H1 (cell line): ENCODE measurements around the gene MRFAP1L1. TPM values are rescaled to one million over a fixed set of nuclear protein-coding genes. Genes with fewer than 3 reads are reported as not detected.

Experiments used
- CTCF ChIA-PET: fragments of 300-600 bp; sonication (Branson Sonifier 250); formaldehyde crosslinking; loops from one replicate; lab custom pipeline; 2021; ENCODE audit not compliant: partially characterized antibody; lab: Charles Lee
- POLR2A ChIA-PET: fragments of 300-600 bp; sonication (Branson Sonifier 250); formaldehyde crosslinking; loops from one replicate; lab custom pipeline; 2021; ENCODE audit warnings: inconsistent platforms; ENCODE audit not compliant: partially characterized antibody; lab: Charles Lee
- DNase-seq, 2 experiments: peaks; one replicate each; pipeline versions ENCODE4 v3.0.0 to v3.0.0-alpha.2; 2010 to 2022; ENCODE audit warnings: low spot score in 2 of 2, low read depth in 1 of 2, mixed read lengths in 1 of 2
- FAIRE-seq: peaks from 2 replicates; lab custom pipeline; 2011; peaks lifted over from hg19 to GRCh38; lab: Jason Lieb, UNC
- H2AFZ ChIP-seq: 2 replicates; pipeline ENCODE4 v1.8.1; 2012; ENCODE audit warnings: low read length, inconsistent platforms
- H2AK5ac ChIP-seq: 2 replicates; pipeline ENCODE4 v1.6.1; 2013; ENCODE audit warnings: low read depth, low read length
- H2BK120ac ChIP-seq: replicated peaks from 2 replicates; pipeline ENCODE3; 2013; ENCODE audit warnings: low read depth, low read length, inconsistent platforms
- H2BK12ac ChIP-seq: 2 replicates; pipeline ENCODE4 v1.6.1; 2013; ENCODE audit warnings: low read depth, low read length
- H2BK15ac ChIP-seq: 2 replicates; pipeline ENCODE4 v1.6.1; 2013; ENCODE audit warnings: low read length
- H2BK20ac ChIP-seq: 2 replicates; pipeline ENCODE4 v1.6.1; 2013; ENCODE audit warnings: low read length
- H2BK5ac ChIP-seq: 2 replicates; pipeline ENCODE4 v1.6.1; 2013; ENCODE audit warnings: low read depth, low read length
- H3K14ac ChIP-seq: 2 replicates; pipeline ENCODE4 v1.6.1; 2013; ENCODE audit warnings: inconsistent platforms; ENCODE audit not compliant: insufficient read length
- H3K18ac ChIP-seq: 2 replicates; pipeline ENCODE4 v1.6.1; 2013; ENCODE audit warnings: low read length; ENCODE audit errors: extremely low read depth
- H3K23ac ChIP-seq: 2 replicates; pipeline ENCODE4 v1.6.1; 2013; ENCODE audit warnings: inconsistent platforms; ENCODE audit not compliant: insufficient read length
- H3K23me2 ChIP-seq: 2 replicates; pipeline ENCODE4 v1.6.1; 2013; ENCODE audit warnings: low read depth, low read length
- H3K27ac ChIP-seq: 2 replicates; pipeline ENCODE4 v1.6.1; 2011; ENCODE audit warnings: low read depth, low read length, inconsistent platforms
- H3K27me3 ChIP-seq, 4 experiments: replicated peaks in 1 of 4; 1 replicate in 1 of 4; 2 replicates in 3 of 4; pipeline versions ENCODE4 v1.6.1 to v1.8.1; 2011 to 2013; ENCODE audit warnings: low read length in 3 of 4, mild to moderate bottlenecking in 3 of 4, inconsistent platforms in 2 of 4, mixed read lengths in 2 of 4, moderate library complexity in 1 of 4; ENCODE audit not compliant: control insufficient read depth in 3 of 4, insufficient read depth in 3 of 4; ENCODE audit errors: extremely low read depth in 1 of 4
- H3K36me3 ChIP-seq, 4 experiments: 2 replicates each; pipeline versions ENCODE4 v1.6.1 to v1.8.1; 2011 to 2013; ENCODE audit warnings: mild to moderate bottlenecking in 4 of 4, low read length in 3 of 4, moderate library complexity in 2 of 4, control low read depth in 1 of 4, inconsistent platforms in 1 of 4; ENCODE audit not compliant: insufficient read depth in 4 of 4, control insufficient read depth in 2 of 4
- H3K4ac ChIP-seq: replicated peaks from 2 replicates; pipeline ENCODE3; 2013; ENCODE audit warnings: low read length, low read depth, mixed read lengths, inconsistent platforms; ENCODE audit not compliant: insufficient read length
- H3K4me1 ChIP-seq, 4 experiments: replicated peaks in 1 of 4; 1 replicate in 1 of 4; 2 replicates in 3 of 4; pipeline versions ENCODE4 v1.6.1 to v1.8.1; 2011 to 2013; ENCODE audit warnings: low read length in 3 of 4, inconsistent platforms in 2 of 4, mixed read lengths in 1 of 4; ENCODE audit not compliant: insufficient read depth in 4 of 4, control insufficient read depth in 3 of 4
- H3K4me2 ChIP-seq, 2 experiments: 2 replicates each; pipeline versions ENCODE4 v1.6.1 to v1.8.1; 2011 to 2013; ENCODE audit warnings: low read depth in 2 of 2, low read length in 2 of 2, control low read depth in 1 of 2, inconsistent platforms in 1 of 2, mild to moderate bottlenecking in 1 of 2; ENCODE audit not compliant: insufficient read depth in 1 of 2
- H3K4me3 ChIP-seq, 4 experiments: fragments of 200-600, 300-600 bp in 1 of 4; sonication (generic), shearing (Covaris generic), sonication (Bioruptor Twin) in 1 of 4; 2 replicates each; pipeline versions ENCODE4 v1.5.1 to v1.8.1; 2011 to 2016; ENCODE audit warnings: low read length in 4 of 4, low read depth in 3 of 4, control low read depth in 2 of 4, inconsistent platforms in 2 of 4, mild to moderate bottlenecking in 2 of 4, mixed read lengths in 1 of 4, moderate library complexity in 1 of 4; ENCODE audit not compliant: insufficient read depth in 2 of 4; ENCODE audit errors: extremely low read depth in 1 of 4
- H3K56ac ChIP-seq: replicated peaks from 2 replicates; pipeline ENCODE3; 2013; ENCODE audit warnings: low read depth, mild to moderate bottlenecking, mixed read lengths, low read length, inconsistent platforms; ENCODE audit not compliant: insufficient read length
- H3K79me1 ChIP-seq: 2 replicates; pipeline ENCODE4 v1.6.1; 2013; ENCODE audit warnings: low read depth, low read length, control low read depth
- H3K79me2 ChIP-seq, 2 experiments: 2 replicates each; pipeline versions ENCODE4 v1.6.1 to v1.8.1; 2012 to 2013; ENCODE audit warnings: low read length in 2 of 2, mild to moderate bottlenecking in 2 of 2, inconsistent platforms in 1 of 2; ENCODE audit not compliant: insufficient read depth in 2 of 2, control insufficient read depth in 1 of 2
- H3K9ac ChIP-seq, 4 experiments: replicated peaks in 1 of 4; 1 replicate in 1 of 4; 2 replicates in 3 of 4; pipeline versions ENCODE4 v1.6.1 to v1.8.1; 2011 to 2013; ENCODE audit warnings: low read depth in 3 of 4, low read length in 3 of 4, control low read depth in 2 of 4, mild to moderate bottlenecking in 2 of 4, moderate library complexity in 2 of 4, inconsistent platforms in 1 of 4; ENCODE audit errors: extremely low read depth in 1 of 4
- H3K9me3 ChIP-seq, 2 experiments: 2 replicates each; pipeline versions ENCODE4 v1.6.1 to v1.8.1; 2012 to 2013; ENCODE audit warnings: mild to moderate bottlenecking in 2 of 2, moderate library complexity in 2 of 2, control low read depth in 1 of 2, inconsistent platforms in 1 of 2, low read depth in 1 of 2, low read length in 1 of 2, mixed read lengths in 1 of 2; ENCODE audit not compliant: insufficient read depth in 2 of 2
- H4K20me1 ChIP-seq, 2 experiments: replicated peaks in 1 of 2; 2 replicates each; pipeline versions ENCODE3 to v1.8.1; 2011 to 2013; ENCODE audit warnings: inconsistent platforms in 2 of 2, low read length in 2 of 2, mild to moderate bottlenecking in 1 of 2; ENCODE audit not compliant: insufficient read depth in 2 of 2, control insufficient read depth in 1 of 2
- H4K5ac ChIP-seq: 2 replicates; pipeline ENCODE4 v1.6.1; 2013; ENCODE audit warnings: low read length, low read depth, mixed read lengths, inconsistent platforms; ENCODE audit not compliant: insufficient read length
- H4K8ac ChIP-seq: 2 replicates; pipeline ENCODE4 v1.8.0; 2013; ENCODE audit warnings: mild to moderate bottlenecking, moderate library complexity, low read length, inconsistent platforms; ENCODE audit not compliant: insufficient read depth; ENCODE audit errors: extremely low read depth
- H4K91ac ChIP-seq: replicated peaks from 2 replicates; pipeline ENCODE3; 2013; ENCODE audit warnings: low read length, mixed read lengths, inconsistent platforms; ENCODE audit not compliant: insufficient read length
- CREB1 ChIP-seq: IDR thresholded peaks from 2 replicates; pipeline ENCODE4 v1.6.1; 2012; ENCODE audit warnings: inconsistent platforms
- EGR1 ChIP-seq: IDR thresholded peaks from 2 replicates; pipeline ENCODE4 v1.6.1; 2011; ENCODE audit warnings: low read depth, low read length, borderline replicate concordance
- GTF2F1 ChIP-seq: IDR thresholded peaks from 2 replicates; pipeline ENCODE4 v1.6.1; 2012; ENCODE audit warnings: low read depth, low read length, improper control_type of control experiment, borderline replicate concordance
- HDAC6 ChIP-seq: IDR thresholded peaks from one replicate; pipeline ENCODE4 v1.7.1; 2012; ENCODE audit warnings: low read depth, mild to moderate bottlenecking, inconsistent platforms, low read length, moderate library complexity
- KDM1A ChIP-seq: fragments of 200-600, 300-600 bp; sonication (generic); IDR thresholded peaks from 2 replicates; pipeline ENCODE4 v1.7.1; 2016; ENCODE audit warnings: mild to moderate bottlenecking, low read length, borderline replicate concordance
- MAFK ChIP-seq: IDR thresholded peaks from 2 replicates; pipeline ENCODE4 v1.6.1; 2012; ENCODE audit warnings: low read depth, mild to moderate bottlenecking, improper control_type of control experiment, low read length
- NRF1 ChIP-seq: IDR thresholded peaks from 2 replicates; pipeline ENCODE4 v1.6.1; 2011; ENCODE audit warnings: mild to moderate bottlenecking, low read depth, low read length, improper control_type of control experiment
- RAD21 ChIP-seq, 2 experiments: IDR thresholded peaks in 1 of 2; conservative IDR thresholded peaks in 1 of 2; 2 replicates each; pipeline ENCODE4 v1.6.1; 2011; ENCODE audit warnings: low read depth in 2 of 2, low read length in 2 of 2, improper control_type of control experiment in 1 of 2, inconsistent platforms in 1 of 2, mild to moderate bottlenecking in 1 of 2, moderate library complexity in 1 of 2
- RBBP5 ChIP-seq: IDR thresholded peaks from 2 replicates; pipeline ENCODE4 v1.7.1; 2012; ENCODE audit warnings: low read depth, mild to moderate bottlenecking, inconsistent platforms, low read length, moderate library complexity, borderline replicate concordance
- RNF2 ChIP-seq: fragments of 200-900, 300-1000 bp; sonication (generic); IDR thresholded peaks from 2 replicates; pipeline ENCODE4 v1.7.1; 2016; ENCODE audit warnings: borderline replicate concordance, low read depth, mild to moderate bottlenecking, antibody characterized with exemption, low read length; ENCODE audit not compliant: poor library complexity, severe bottlenecking; ENCODE audit errors: missing control alignments
- SP1 ChIP-seq: IDR thresholded peaks from 2 replicates; pipeline ENCODE4 v1.6.1; 2011; ENCODE audit warnings: low read depth, low read length
- TCF12 ChIP-seq: IDR thresholded peaks from 2 replicates; pipeline ENCODE4 v1.6.1; 2011; ENCODE audit warnings: low read depth, mild to moderate bottlenecking, low read length
- YY1 ChIP-seq: IDR thresholded peaks from 2 replicates; pipeline ENCODE4 v1.6.1; 2011; ENCODE audit warnings: low read depth, mild to moderate bottlenecking, low read length
- WGBS, 2 experiments: shearing (Covaris generic) in 1 of 2; methylation state at CpG; one replicate each; pipeline versions ENCODE4 v1.1.6 to v1.1.7; 2013 to 2015; ENCODE audit warnings: low lambda C conversion rate in 2 of 2, mixed read lengths in 2 of 2, inconsistent platforms in 1 of 2, low coverage in 1 of 2, missing lambda C conversion rate in 1 of 2; ENCODE audit not compliant: insufficient replicate concordance in 2 of 2, insufficient coverage in 1 of 2, insufficient read length in 1 of 2; ENCODE audit errors: extremely low coverage in 1 of 2, missing lambda C conversion rate in 1 of 2; 5-methylcytosine and 5-hydroxymethylcytosine counted together
- polyA plus RNA-seq, 7 experiments: library from polyadenylated mRNA; depleted of rRNA in 3 of 7; stranded (reverse) in 5 of 7; unstranded in 2 of 7; fragments of >200 nt in 5 of 7; fragments of 200-250 nt in 2 of 7; gene quantifications; 1 replicate in 5 of 7; 2 replicates in 1 of 7; 4 replicates in 1 of 7; pipeline versions ENCODE4 v1.2.1 to v1.2.3, GENCODE V29; 2011 to 2013; ENCODE audit warnings: missing spikeins in 2 of 7, mixed read lengths in 2 of 7
- total RNA-seq: library from RNA; stranded (reverse); fragmentation: NEBNext Ultra II Directional; extraction: Animal tissue kit (Norgen Biotek cat#: 25700); gene quantifications from 2 replicates; pipeline ENCODE4 v1.2.1, GENCODE V29; 2021
- TF ChIP-seq, protein P1 (sequence below): IDR thresholded peaks from 2 replicates; pipeline ENCODE4 v1.6.1; 2011; ENCODE audit warnings: low read length, improper control_type of control experiment

MRFAP1L1 gene
- total and polyA plus RNA-seq, 2 of the 8 experiments (the other 6 are each of a cell fraction or from before 2014, with no cell fraction given): 26.8 to 54.3 TPM

DNA sequence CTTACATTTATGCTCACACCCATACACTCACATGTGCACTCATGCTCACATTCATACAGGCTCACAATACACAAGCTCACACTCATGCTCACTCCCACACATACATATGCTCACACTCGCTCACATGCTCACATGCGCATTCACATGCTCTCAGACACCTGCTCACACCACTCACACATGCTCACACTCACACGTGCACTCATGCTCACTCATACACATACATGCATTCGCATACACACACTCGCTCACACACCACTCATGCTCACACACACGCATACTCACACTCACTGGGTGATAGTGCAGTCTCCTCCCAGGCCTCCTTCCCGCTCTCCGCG is 44.4 kb downstream of the MRFAP1L1 start:
- POLR2A ChIA-PET: no interaction called here
- TF ChIP-seq SP1 (no peak), RNF2 (no peak), NRF1 (no peak), KDM1A (no peak), GTF2F1 (no peak), RBBP5 (no peak), CREB1 (no peak), EGR1 (no peak), RAD21 (IDR thresholded peaks at IDR 0.05 in 1 of 2, conservative IDR thresholded peaks at IDR 0.05 in 1 of 2; ENCODE audit: low read depth in 2 of 2, low read length in 2 of 2) (no peak), TCF12 (no peak), MAFK (no peak), HDAC6 (no peak), YY1 (no peak)
- TF ChIP-seq, protein P1, sequence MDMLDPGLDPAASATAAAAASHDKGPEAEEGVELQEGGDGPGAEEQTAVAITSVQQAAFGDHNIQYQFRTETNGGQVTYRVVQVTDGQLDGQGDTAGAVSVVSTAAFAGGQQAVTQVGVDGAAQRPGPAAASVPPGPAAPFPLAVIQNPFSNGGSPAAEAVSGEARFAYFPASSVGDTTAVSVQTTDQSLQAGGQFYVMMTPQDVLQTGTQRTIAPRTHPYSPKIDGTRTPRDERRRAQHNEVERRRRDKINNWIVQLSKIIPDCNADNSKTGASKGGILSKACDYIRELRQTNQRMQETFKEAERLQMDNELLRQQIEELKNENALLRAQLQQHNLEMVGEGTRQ: no peak

More for the DNA sequence above, 44.4 kb downstream of the MRFAP1L1 start:
- Histone ChIP-seq H3K23me2 (no peaks in the 10 kb centered on the region), H3K14ac (no peak overlapping the region), H2AFZ (no peak overlapping the region), H3K27ac (no peak overlapping the region), H2BK120ac (no peak overlapping the region), H4K91ac (peak overlapping the region; percentile 75), H3K9me3 (no peaks in the 10 kb centered on the region; a peak in 1 of 4 replicates), H4K8ac (no peak overlapping the region), H3K36me3 (no peaks in the 10 kb centered on the region), H3K4ac (no peak overlapping the region), H4K5ac (no peak overlapping the region), H3K4me3 (no peak overlapping the region), H3K4me2 (peak overlapping the region in 1 of 2 experiments; percentile 15; a peak in 1 of 4 replicates), H3K27me3 (no peaks in the 10 kb centered on the region), H2BK15ac (no peak overlapping the region), H3K79me2 (no peaks in the 10 kb centered on the region), H3K79me1 (0 out of 2 replicates have a peak, but pooled peaks cover 2% of the 10 kb centered on the region), H2BK5ac (no peak overlapping the region), H3K4me1 (no peaks in the 10 kb centered on the region), H4K20me1 (peaks cover 0 to 8% of the 10 kb centered on the region in 2 experiments), H2AK5ac (no peak overlapping the region), H3K18ac (no peak overlapping the region), H3K23ac (no peak overlapping the region), H3K56ac (no peak overlapping the region), H2BK12ac (0 out of 2 replicates have a peak overlapping the region, but pooled peaks have one; percentile 43), H2BK20ac (no peak overlapping the region), H3K9ac (no peak overlapping the region)
- WGBS, 2 experiments: 97 to 100% methylated on average over 2 to 9 of the region's 9 CpGs
- FAIRE-seq: no peak
- CTCF ChIA-PET: interaction anchor here (0.7 kb wide), 1 partner anchor 332 kb away, joined by 3 read pairs; no protein-coding TSS in a partner anchor
- no peak for DNase-seq
